Calu3 (cell line): ENCODE results near the gene ZBTB20. TPM values are rescaled to one million over a fixed set of nuclear protein-coding genes. Genes with fewer than 3 reads are reported as not detected.

ENCODE experiments used
- BruUV-seq: library from RNA; stranded (reverse); fragments of 400-500 nt; replicated peaks from 2 replicates; lab custom pipeline; 2021; lab: Mats Ljungman, UMichigan
- CTCF ChIA-PET: fragments of 300-600 bp; sonication (Branson Sonifier 250); formaldehyde crosslinking; loops from one replicate; lab custom pipeline; 2022; ENCODE audit warnings: antibody characterized with exemption; lab: Charles Lee
- DNase-seq: peaks from one replicate; pipeline ENCODE4 v3.0.0; 2022
- H3K27ac Mint-ChIP-seq: one replicate; pipeline ENCODE4 v1.8.0; 2022; ENCODE audit warnings: mixed read lengths; ENCODE audit not compliant: unreplicated experiment
- H3K27me3 Mint-ChIP-seq: one replicate; pipeline ENCODE4 v1.8.0; 2022; ENCODE audit warnings: mixed read lengths; ENCODE audit not compliant: unreplicated experiment
- H3K36me3 Mint-ChIP-seq: one replicate; pipeline ENCODE4 v1.8.0; 2022; ENCODE audit warnings: mild to moderate bottlenecking, moderate library complexity, mixed read lengths; ENCODE audit not compliant: insufficient read depth, unreplicated experiment
- H3K4me1 Mint-ChIP-seq: one replicate; pipeline ENCODE4 v1.8.0; 2022; ENCODE audit warnings: mild to moderate bottlenecking, low read depth, mixed read lengths; ENCODE audit not compliant: unreplicated experiment
- H3K4me3 Mint-ChIP-seq: one replicate; pipeline ENCODE4 v1.8.0; 2022; ENCODE audit warnings: mild to moderate bottlenecking, low read depth, moderate library complexity, mixed read lengths; ENCODE audit not compliant: unreplicated experiment
- H3K9me3 Mint-ChIP-seq: one replicate; pipeline ENCODE4 v1.8.0; 2022; ENCODE audit warnings: low read depth, mixed read lengths; ENCODE audit not compliant: unreplicated experiment
- CTCF ChIP-seq: fragments of 200-600 bp; IDR thresholded peaks from one replicate; pipeline ENCODE4 v1.8.0; 2022; ENCODE audit warnings: antibody characterized with exemption; ENCODE audit not compliant: unreplicated experiment
- intact Hi-C: fragments of 100-400 bp; cut with micrococcal nuclease; formaldehyde crosslinking; loops from one replicate; pipeline ENCODE4 v1.10.0; 2022; ENCODE audit not compliant: unreplicated experiment
- total RNA-seq: library from RNA; stranded (reverse); gene quantifications from 2 replicates; pipeline ENCODE4 v1.2.3, GENCODE V29; 2022

Gene ZBTB20
- total RNA-seq, 1 experiment from 2014 or later: 24.1 TPM

GRCh38 chr3:114609973-114610630 is 537.0 kb downstream of the ZBTB20 start:
- no peaks in the 10 kb centered on the region for H3K36me3 Mint-ChIP-seq
- no peak overlapping the region for H3K27ac Mint-ChIP-seq
- H3K4me1 Mint-ChIP-seq: peaks cover 40% of the 10 kb centered on the region
- H3K9me3 Mint-ChIP-seq: peaks cover 3% of the 10 kb centered on the region
- no peak overlapping the region for H3K4me3 Mint-ChIP-seq
- no peak for TF ChIP-seq CTCF
- intact Hi-C loops: no loop called here
- CTCF ChIA-PET: interaction anchor here (0.6 kb wide), 1 partner anchor 431 kb away, joined by 5 read pairs; no protein-coding TSS in a partner anchor
- no peaks in the 10 kb centered on the region for H3K27me3 Mint-ChIP-seq
- no peak for DNase-seq
- no TSS peak for BruUV-seq

- TF ChIP-seq CTCF: no peak
- no peak for DNase-seq
- BruUV-seq: no TSS peak
- Mint-ChIP-seq H3K27ac (no peak overlapping the region), H3K4me3 (no peak overlapping the region), H3K27me3 (no peaks in the 10 kb centered on the region), H3K36me3 (no peaks in the 10 kb centered on the region), H3K4me1 (peaks cover 40% of the 10 kb centered on the region), H3K9me3 (peaks cover 3% of the 10 kb centered on the region)
- intact Hi-C loops: no loop called here
- CTCF ChIA-PET: no interaction called here
These were observed 538.8 kb downstream of the ZBTB20 start for GRCh38 chr3:114608293-114608692.

- Mint-ChIP-seq H3K9me3 (no peaks in the 10 kb centered on the region), H3K4me3 (no peak overlapping the region), H3K36me3 (no peaks in the 10 kb centered on the region), H3K27me3 (no peaks in the 10 kb centered on the region), H3K4me1 (peaks cover 40% of the 10 kb centered on the region), H3K27ac (no peak overlapping the region)
- DNase-seq: no peak
- CTCF ChIA-PET: no interaction called here
- intact Hi-C loops: no loop called here
- no peak for TF ChIP-seq CTCF
- BruUV-seq: no TSS peak
These were observed 540.8 kb downstream of the ZBTB20 start for GRCh38 chr3:114606336-114606735.

GRCh38 chr3:114600571-114600970 is 546.5 kb downstream of the ZBTB20 start:
- H3K4me3 Mint-ChIP-seq: no peak overlapping the region

More at GRCh38 chr3:114600571-114600970, 546.5 kb downstream of the ZBTB20 start:
- TF ChIP-seq CTCF: no peak
- BruUV-seq: no TSS peak
- no peaks in the 10 kb centered on the region for H3K9me3 Mint-ChIP-seq
- CTCF ChIA-PET: interaction anchor here (0.7 kb wide), 1 partner anchor 702 kb away, joined by 3 read pairs; no protein-coding TSS in a partner anchor
- H3K27me3 Mint-ChIP-seq: no peaks in the 10 kb centered on the region
- no peaks in the 10 kb centered on the region for H3K4me1 Mint-ChIP-seq
- intact Hi-C loops: no loop called here
- no peak overlapping the region for H3K27ac Mint-ChIP-seq
- no peak for DNase-seq
- no peaks in the 10 kb centered on the region for H3K36me3 Mint-ChIP-seq
